Adipose tissue (tissue), 3 donors: Measurements from ENCODE around the gene ZCCHC4. TPM values are rescaled to one million over a fixed set of nuclear protein-coding genes. Genes with fewer than 3 reads are reported as not detected.

Source experiments
- H3K27ac ChIP-seq: one replicate; pipeline ENCODE4 v1.5.1; 2013; ENCODE audit warnings: low read depth, low read length
- WGBS, 3 donors: extraction: QIAGEN DNeasy Blood & Tissue Kit; methylation state at CpG; one replicate each; pipeline ENCODE4 v1.1.7; 2013; 5-methylcytosine and 5-hydroxymethylcytosine counted together
- polyA plus RNA-seq, 3 donors: library from polyadenylated mRNA; stranded (reverse); fragments of 200-250 nt; gene quantifications; one replicate each; pipeline ENCODE4 v1.2.3, GENCODE V29; 2013
- donor health status: healthy with polysubstance abuse.
- donor health status: Bipolar disorder and iron deficiency.
- donor health status: healthy.

ZCCHC4 gene
- polyA plus RNA-seq: 1 to 10 TPM; 2.5 to 3.6 (median 3.4) TPM

DNA sequence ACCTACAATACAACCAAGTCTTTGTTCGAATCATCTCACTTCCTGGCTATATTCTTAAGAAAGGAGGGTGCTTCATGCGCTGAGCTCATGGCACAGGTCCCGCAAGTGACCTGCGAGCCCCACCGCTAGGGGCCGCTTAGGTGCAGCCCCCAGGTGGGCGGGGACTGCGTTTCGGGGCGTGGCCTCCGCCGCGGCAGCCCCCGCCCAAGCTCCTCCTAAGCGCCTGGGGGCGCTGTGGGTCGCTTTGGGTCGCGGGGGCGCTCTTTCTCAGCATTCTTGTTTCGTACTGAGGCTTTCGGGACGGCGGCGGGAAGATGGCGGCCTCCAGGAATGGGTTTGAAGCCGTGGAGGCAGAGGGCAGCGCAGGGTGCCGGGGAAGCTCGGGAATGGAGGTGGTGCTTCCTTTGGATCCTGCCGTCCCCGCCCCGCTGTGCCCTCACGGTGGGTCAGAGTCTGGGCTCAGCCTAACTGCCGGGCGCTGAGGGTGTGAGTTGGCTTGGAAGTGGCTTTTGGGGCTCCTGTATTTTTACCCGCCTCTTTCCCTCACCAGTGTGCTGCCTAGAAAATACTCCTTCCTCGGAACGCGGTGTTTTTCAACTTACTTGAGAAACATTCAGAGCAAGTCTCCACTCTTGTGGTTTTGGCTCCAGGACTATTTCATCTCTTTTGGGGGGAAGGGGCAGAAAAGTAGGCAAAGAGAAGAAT, at the start of gene ZCCHC4:
Gene ZCCHC4 (plus strand): TSS at position 279 of the 705 bp plus-strand sequence. CDS start 36 bp downstream, at position 315.
- H3K27ac ChIP-seq: no peak within 1 kb of the TSS
- 0 to 1% (median 0%) methylated on average over 40 of the region's 40 CpGs for WGBS, 3 donors

- WGBS, 3 donors: 97 to 99% (median 99%) methylated on average over 3 of the region's 3 CpGs
- H3K27ac ChIP-seq: no peak overlapping the region
Measured at GRCh38 chr4:25271866-25272265, 40.7 kb upstream of the ZCCHC4 start.

DNA sequence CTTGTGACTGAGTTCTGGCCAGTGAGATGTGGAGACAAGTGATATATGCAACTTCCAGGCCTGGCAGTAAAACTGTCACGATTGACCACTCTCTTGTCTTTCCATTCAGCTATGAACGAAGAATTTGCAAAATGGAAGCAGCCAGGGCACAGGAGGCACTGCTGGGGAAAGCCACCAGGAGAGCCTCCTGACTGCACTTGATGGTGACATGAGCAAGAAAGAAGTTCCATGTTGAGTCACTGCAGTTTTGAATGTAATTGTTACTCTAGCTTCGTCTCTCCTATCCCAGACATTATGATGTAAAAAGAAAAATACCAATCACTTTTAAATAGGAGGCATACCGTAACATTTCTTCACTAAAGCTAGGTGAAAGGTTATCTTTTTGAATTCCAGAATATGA, 32.4 kb upstream of the ZCCHC4 start:
- WGBS, 3 donors: 82 to 93% (median 85%) methylated on average over 4 of the region's 4 CpGs
- H3K27ac ChIP-seq: no peak overlapping the region

GRCh38 chr4:25283948-25284347, 28.6 kb upstream of the ZCCHC4 start:
- H3K27ac ChIP-seq: no peak overlapping the region
- WGBS, 3 donors: 38 to 88% (median 84%) methylated on average over 3 of the region's 3 CpGs

DNA sequence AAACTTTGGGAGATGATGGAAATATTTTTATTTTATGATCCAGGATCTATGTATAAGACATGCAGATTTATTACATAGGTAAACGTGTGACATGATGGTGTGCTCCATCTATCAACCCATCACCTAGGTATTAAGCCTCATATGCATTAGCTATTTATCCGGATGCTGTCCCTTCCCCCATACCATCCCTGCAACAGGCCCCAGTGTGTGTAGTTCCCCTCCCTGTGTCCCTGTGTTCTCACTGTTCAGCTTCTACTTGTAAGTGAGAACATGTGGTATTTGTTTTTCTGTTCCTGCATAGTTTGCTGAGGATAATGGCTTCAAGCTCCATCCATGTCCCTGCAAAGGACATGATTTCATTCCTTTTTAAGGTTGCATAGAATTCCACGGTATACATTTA, 28.1 kb upstream of the ZCCHC4 start:
- H3K27ac ChIP-seq: no peak overlapping the region
- 67 to 83% (median 73%) methylated on average over 3 of the region's 3 CpGs for WGBS, 3 donors

GRCh38 chr4:25290490-25291067, 22.0 kb upstream of the ZCCHC4 start:
- H3K27ac ChIP-seq: no peak overlapping the region
- WGBS, 3 donors: 79 to 86% (median 80%) methylated on average over 11 of the region's 11 CpGs

DNA sequence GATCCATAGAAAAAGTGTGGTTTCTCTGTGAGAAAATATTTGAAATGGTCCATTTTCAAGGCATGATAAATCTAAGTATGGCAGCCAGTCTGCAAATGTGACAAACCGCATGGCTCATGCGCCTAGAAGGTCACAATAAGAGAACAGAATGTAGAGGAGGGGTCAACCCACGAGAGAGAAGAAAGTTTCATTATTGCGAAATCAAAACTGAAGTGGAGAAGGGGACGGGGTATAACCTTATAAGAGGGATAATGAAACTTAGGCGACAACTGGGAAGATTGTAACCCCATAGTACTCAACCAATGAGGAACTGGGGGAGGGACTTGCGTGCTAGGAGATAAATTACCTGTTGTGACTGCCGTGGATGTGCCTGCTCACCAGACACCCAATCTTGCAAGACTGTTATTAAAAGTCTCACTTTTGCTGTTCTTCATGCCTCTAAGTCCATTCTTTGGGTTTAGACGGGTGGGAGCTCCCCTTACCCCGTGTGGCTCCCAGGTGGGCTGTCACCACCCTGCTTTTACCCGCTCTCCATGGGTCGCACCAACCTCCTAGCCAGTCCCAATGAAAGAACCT, 21.3 kb upstream of the ZCCHC4 start:
- no peak overlapping the region for H3K27ac ChIP-seq
- WGBS, 3 donors: 76 to 82% (median 79%) methylated on average over 12 of the region's 12 CpGs

DNA sequence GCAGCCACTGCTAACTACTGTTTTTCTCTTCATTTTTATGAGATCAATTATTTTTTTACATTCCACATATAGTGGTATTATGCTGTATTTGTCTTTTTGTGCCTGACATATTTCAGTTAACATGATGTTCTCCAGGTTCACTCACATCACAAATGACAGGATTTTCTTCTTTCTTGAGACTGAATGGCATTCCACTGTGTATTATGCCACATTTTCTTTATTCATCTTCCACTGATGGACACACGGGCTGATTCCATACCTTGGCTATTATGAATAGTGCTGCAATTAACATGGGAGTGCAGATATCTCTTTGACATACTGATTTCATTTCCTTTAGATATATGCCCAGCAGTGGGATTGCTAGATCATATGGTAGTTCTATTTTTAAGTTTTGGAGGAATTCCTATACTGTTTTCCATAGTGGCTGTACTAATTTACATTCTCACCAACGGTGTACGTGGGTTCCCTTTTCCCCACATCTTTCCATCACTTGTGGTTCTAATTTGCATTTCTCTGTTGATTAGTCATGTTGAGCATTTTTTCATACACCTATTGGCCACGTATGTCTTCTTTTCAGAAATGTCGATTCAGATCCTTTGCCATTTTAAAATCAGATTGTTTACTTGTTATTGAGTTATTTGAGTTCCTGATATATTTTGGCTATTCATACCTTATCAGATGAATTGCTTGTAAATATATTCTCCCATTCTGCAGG, 14.9 kb upstream of the ZCCHC4 start:
- no peak overlapping the region for H3K27ac ChIP-seq
- WGBS, 3 donors: 81 to 85% (median 85%) methylated on average over 5 of the region's 5 CpGs

- 17 to 48% (median 46%) methylated on average over 10 of the region's 10 CpGs for WGBS, 3 donors
- H3K27ac ChIP-seq: no peak overlapping the region
Measured at GRCh38 chr4:25299476-25300203, 12.9 kb upstream of the ZCCHC4 start.

- 77 to 85% (median 81%) methylated on average over 4 of the region's 4 CpGs for WGBS, 3 donors
Measured at GRCh38 chr4:25301471-25301870, 11.1 kb upstream of the ZCCHC4 start.

GRCh38 chr4:25302626-25303025, 9.9 kb upstream of the ZCCHC4 start:
- WGBS, 3 donors: 81 to 92% (median 83%) methylated on average over 7 to 9 of the region's 9 CpGs
- no peak overlapping the region for H3K27ac ChIP-seq

More at GRCh38 chr4:25301471-25301870, 11.1 kb upstream of the ZCCHC4 start:
- H3K27ac ChIP-seq: no peak overlapping the region

DNA sequence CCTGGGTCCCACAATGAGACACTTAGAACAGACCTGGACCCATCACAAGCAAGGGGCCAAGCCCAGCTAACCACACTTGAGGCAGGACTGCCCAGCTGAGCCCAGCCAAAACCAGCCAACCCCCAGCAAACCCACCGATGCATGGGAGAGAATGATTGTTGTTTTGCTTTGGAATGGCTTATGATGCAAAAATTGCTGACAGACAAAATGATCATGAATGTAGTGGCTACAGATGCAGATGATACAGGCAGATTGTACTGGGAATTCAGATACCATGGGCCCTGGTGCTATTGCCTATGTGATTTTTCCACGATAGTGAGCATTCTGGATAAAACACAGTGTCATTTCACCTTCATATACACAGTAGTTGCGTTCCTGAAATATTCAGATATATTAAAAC, 9.0 kb upstream of the ZCCHC4 start:
- WGBS, 3 donors: 87 to 92% (median 90%) methylated on average over 3 of the region's 3 CpGs

DNA sequence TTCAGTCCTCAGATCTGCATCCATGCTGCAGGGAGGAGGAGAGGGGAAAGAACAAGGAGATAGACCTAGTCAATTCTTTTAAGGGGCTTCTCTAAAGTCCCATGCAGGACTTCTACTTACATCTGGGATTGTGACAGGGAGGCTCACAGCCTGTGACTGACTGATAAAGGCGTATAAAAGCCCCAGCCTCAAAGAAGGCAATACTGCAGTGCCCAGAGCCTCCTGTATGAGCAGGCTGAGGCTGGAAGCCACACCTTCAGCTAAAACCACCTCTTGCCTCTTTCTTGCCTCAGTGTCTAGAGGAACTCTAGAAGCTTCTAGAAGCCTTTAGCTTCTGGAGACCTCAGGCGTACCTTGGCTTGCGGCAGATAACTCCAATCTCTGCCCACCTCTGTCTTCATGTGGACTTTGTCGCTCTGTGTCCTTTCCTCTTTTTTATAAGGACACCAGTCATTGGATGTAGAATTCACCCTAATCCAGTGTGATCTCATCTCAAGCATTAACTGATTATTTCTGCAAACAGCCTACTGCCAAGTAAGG, 6.0 kb upstream of the ZCCHC4 start:
- no peak overlapping the region for H3K27ac ChIP-seq
- 69 to 91% (median 79%) methylated on average over 4 of the region's 4 CpGs for WGBS, 3 donors

More for the DNA sequence above, 9.0 kb upstream of the ZCCHC4 start:
- no peak overlapping the region for H3K27ac ChIP-seq

GRCh38 chr4:25307596-25307995, 5.0 kb upstream of the ZCCHC4 start:
- no peak overlapping the region for H3K27ac ChIP-seq
- WGBS, 3 donors: 60 to 81% (median 79%) methylated on average over 7 of the region's 7 CpGs

GRCh38 chr4:25308306-25308705, 4.3 kb upstream of the ZCCHC4 start:
- 68 to 92% (median 78%) methylated on average over 2 of the region's 2 CpGs for WGBS, 3 donors
- H3K27ac ChIP-seq: no peak overlapping the region

DNA sequence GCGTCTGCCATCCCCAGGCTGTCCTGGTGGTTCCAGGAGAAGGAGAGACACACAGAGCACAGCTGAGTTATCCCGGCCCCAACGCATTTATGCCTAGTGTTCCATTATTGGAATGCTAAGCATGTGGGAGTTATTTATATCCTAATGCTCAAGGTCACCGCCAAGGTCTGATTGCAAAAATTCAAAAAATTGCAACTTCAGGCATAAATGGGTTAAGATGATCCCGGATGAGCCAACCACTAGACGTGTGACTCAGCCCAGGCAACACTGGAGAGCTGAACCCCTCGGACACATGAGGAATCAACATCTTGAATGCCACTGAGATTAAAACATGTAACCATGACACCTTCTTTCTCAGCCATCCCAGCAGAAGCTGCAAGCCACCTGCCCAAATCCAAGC, 3.8 kb upstream of the ZCCHC4 start:
- no peak overlapping the region for H3K27ac ChIP-seq
- 56 to 73% (median 65%) methylated on average over 7 of the region's 7 CpGs for WGBS, 3 donors

GRCh38 chr4:25310066-25310802, 2.3 kb upstream of the ZCCHC4 start:
- 70 to 88% (median 75%) methylated on average over 4 of the region's 4 CpGs for WGBS, 3 donors
- H3K27ac ChIP-seq: no peak overlapping the region

DNA sequence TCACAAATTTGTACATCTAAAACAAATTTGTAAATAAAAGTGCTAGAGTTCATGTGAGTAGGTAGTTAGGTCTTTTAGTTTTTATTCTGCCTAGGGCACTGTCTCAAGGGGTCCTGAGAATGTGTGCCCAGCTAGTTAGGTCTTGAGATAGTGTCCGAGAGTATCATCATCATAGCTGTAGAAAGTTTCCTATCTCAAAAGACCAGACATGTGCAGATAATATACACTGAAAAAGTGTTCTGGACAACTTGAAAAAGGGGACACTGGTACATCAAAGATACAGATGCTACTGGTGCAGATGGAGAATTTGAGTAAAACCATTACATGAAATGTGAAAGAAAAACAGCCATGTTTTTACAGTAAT, 1.8 kb upstream of the ZCCHC4 start:
- H3K27ac ChIP-seq: no peak overlapping the region
- WGBS, 3 donors: 67 to 75% (median 74%) methylated on average over 1 of the region's 1 CpG
